ENCODE measurements around the gene DOCK4.

Gene DOCK4

GRCh38 chr7:112086496-112087254 lies 119.5 kb downstream of the DOCK4 start:
- H3K9ac ChIP-seq (ENCODE audit: low read depth, low read length) = no peak overlapping the region
- H3K36me3 ChIP-seq (ENCODE audit: control insufficient read depth, insufficient read depth, low read length) = no peaks in the 10 kb centered on the region
- no peak overlapping the region for H3K4me3 ChIP-seq (ENCODE audit: low read depth, low read length)
- H3K27me3 ChIP-seq (ENCODE audit: control insufficient read depth, insufficient read depth, low read length) = no peaks in the 10 kb centered on the region
- H3K4me1 ChIP-seq (ENCODE audit: control insufficient read depth, insufficient read depth, low read length) = peaks cover 13% of the 10 kb centered on the region
- H3K9me3 ChIP-seq (ENCODE audit: control insufficient read depth, insufficient read depth, low read length) = no peaks in the 10 kb centered on the region
- no peak overlapping the region for H3K27ac ChIP-seq (ENCODE audit: low read depth, low read length)

DNA sequence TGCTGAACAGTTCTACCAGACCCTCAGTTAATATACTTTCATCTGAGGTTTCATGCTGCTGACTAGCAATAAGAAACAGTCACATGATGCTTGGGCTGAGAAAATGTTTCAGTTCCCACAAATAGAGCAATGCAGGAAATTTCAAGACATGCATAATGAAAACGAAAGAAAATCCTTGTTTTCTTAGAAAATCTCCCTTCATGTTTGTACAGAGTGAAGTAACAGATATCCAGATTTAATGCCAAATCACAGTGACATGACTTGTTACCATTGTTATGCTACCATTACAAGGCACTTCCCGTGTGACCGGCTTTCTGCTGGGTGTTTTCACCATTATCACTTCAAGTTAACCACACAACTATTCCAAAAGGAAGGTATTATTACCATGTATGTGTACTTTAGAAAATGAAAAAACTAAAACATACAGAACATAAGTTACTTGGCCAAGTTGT lies 121.7 kb downstream of the DOCK4 start:
- Histone ChIP-seq H3K4me3 (ENCODE audit: low read depth, low read length) (no peak overlapping the region), H3K36me3 (ENCODE audit: control insufficient read depth, insufficient read depth, low read length) (no peaks in the 10 kb centered on the region), H3K27ac (ENCODE audit: low read depth, low read length) (no peak overlapping the region), H3K9ac (ENCODE audit: low read depth, low read length) (no peak overlapping the region), H3K27me3 (ENCODE audit: control insufficient read depth, insufficient read depth, low read length) (no peaks in the 10 kb centered on the region), H3K9me3 (ENCODE audit: control insufficient read depth, insufficient read depth, low read length) (no peaks in the 10 kb centered on the region), H3K4me1 (ENCODE audit: control insufficient read depth, insufficient read depth, low read length) (peaks cover 23% of the 10 kb centered on the region)

GRCh38 chr7:112083776-112084355 lies 122.3 kb downstream of the DOCK4 start:
- H3K4me1 ChIP-seq (ENCODE audit: control insufficient read depth, insufficient read depth, low read length) = peaks cover 23% of the 10 kb centered on the region
- H3K27me3 ChIP-seq (ENCODE audit: control insufficient read depth, insufficient read depth, low read length) = no peaks in the 10 kb centered on the region
- no peak overlapping the region for H3K9ac ChIP-seq (ENCODE audit: low read depth, low read length)
- H3K27ac ChIP-seq (ENCODE audit: low read depth, low read length) = no peak overlapping the region
- H3K9me3 ChIP-seq (ENCODE audit: control insufficient read depth, insufficient read depth, low read length) = no peaks in the 10 kb centered on the region
- H3K4me3 ChIP-seq (ENCODE audit: low read depth, low read length) = no peak overlapping the region
- no peaks in the 10 kb centered on the region for H3K36me3 ChIP-seq (ENCODE audit: control insufficient read depth, insufficient read depth, low read length)

DNA sequence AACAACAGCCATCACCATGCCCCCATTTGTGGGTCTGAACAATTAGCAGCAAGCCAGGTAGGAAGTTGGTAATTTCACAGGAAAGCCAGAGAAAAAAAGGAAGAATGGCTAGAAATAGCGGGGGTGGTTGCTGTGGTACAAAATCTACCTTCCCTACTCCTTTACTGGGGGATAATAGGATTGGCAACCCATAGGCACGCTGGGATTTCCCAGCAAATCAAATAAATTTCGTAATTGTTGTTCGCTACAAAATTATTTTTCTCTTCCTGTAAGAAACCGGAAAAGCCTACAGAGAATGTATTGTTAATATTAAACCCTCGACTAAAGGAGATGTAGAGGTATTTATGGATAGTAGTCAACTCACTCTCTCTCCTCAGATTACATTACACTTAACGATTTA lies 123.9 kb downstream of the DOCK4 start:
- H3K36me3 ChIP-seq (ENCODE audit: control insufficient read depth, insufficient read depth, low read length) = no peaks in the 10 kb centered on the region
- H3K4me1 ChIP-seq (ENCODE audit: control insufficient read depth, insufficient read depth, low read length) = peaks cover 27% of the 10 kb centered on the region
- no peak overlapping the region for H3K9ac ChIP-seq (ENCODE audit: low read depth, low read length)
- no peaks in the 10 kb centered on the region for H3K9me3 ChIP-seq (ENCODE audit: control insufficient read depth, insufficient read depth, low read length)
- H3K4me3 ChIP-seq (ENCODE audit: low read depth, low read length) = no peak overlapping the region
- no peak overlapping the region for H3K27ac ChIP-seq (ENCODE audit: low read depth, low read length)
- no peaks in the 10 kb centered on the region for H3K27me3 ChIP-seq (ENCODE audit: control insufficient read depth, insufficient read depth, low read length)

GRCh38 chr7:112081778-112082177 lies 124.4 kb downstream of the DOCK4 start:
- Histone ChIP-seq H3K36me3 (ENCODE audit: control insufficient read depth, insufficient read depth, low read length) (no peaks in the 10 kb centered on the region), H3K4me3 (ENCODE audit: low read depth, low read length) (no peak overlapping the region), H3K27ac (ENCODE audit: low read depth, low read length) (no peak overlapping the region)

DNA sequence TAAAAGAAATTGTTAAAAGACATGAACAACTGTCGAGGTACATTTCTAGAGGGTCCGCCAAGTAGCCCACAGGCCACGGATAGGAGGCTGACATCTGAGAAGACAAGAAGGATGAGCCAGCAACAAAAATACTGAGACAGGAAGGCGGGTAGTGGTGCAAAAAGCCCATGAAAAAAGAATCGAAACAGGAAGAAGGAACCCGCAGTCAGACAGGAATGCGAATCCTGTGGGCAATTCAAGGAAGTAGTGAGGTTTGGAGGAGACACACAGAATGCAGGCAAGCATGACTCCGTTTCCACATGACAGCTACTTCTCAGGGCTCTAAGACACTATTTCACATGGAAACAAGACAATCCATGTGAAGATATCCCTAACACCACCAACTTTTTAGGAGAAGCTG lies 125.2 kb downstream of the DOCK4 start:
- H3K4me1 ChIP-seq (ENCODE audit: control insufficient read depth, insufficient read depth, low read length) = peaks cover 27% of the 10 kb centered on the region
- H3K4me3 ChIP-seq (ENCODE audit: low read depth, low read length) = no peak overlapping the region
- H3K9ac ChIP-seq (ENCODE audit: low read depth, low read length) = no peak overlapping the region
- no peaks in the 10 kb centered on the region for H3K27me3 ChIP-seq (ENCODE audit: control insufficient read depth, insufficient read depth, low read length)
- H3K27ac ChIP-seq (ENCODE audit: low read depth, low read length) = peak overlapping the region; percentile 7
- H3K36me3 ChIP-seq (ENCODE audit: control insufficient read depth, insufficient read depth, low read length) = no peaks in the 10 kb centered on the region
- H3K9me3 ChIP-seq (ENCODE audit: control insufficient read depth, insufficient read depth, low read length) = no peaks in the 10 kb centered on the region

More at GRCh38 chr7:112081778-112082177, 124.4 kb downstream of the DOCK4 start:
- no peak overlapping the region for H3K9ac ChIP-seq (ENCODE audit: low read depth, low read length)
- H3K4me1 ChIP-seq (ENCODE audit: control insufficient read depth, insufficient read depth, low read length) = peaks cover 27% of the 10 kb centered on the region
- H3K27me3 ChIP-seq (ENCODE audit: control insufficient read depth, insufficient read depth, low read length) = no peaks in the 10 kb centered on the region
- H3K9me3 ChIP-seq (ENCODE audit: control insufficient read depth, insufficient read depth, low read length) = no peaks in the 10 kb centered on the region

DNA sequence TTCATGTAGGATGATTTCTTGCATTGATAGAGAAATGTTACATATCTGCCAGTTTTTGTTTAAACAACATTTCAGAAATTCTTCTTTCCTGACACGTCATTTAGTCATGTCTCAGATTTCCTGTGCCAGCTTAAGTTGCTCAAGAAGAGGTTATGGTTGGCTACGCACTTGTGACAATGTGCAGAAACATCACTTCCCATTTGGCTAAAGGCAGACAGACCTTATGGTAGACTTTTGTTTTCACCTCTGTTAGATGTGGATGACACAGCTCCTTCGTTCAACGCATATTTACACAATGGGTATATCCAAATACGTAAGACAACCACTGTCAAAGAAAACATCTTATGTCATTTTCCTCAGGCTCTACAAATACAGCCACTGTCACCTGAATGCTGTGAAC lies 125.8 kb downstream of the DOCK4 start:
- Histone ChIP-seq H3K4me1 (ENCODE audit: control insufficient read depth, insufficient read depth, low read length) (peaks cover 27% of the 10 kb centered on the region), H3K27me3 (ENCODE audit: control insufficient read depth, insufficient read depth, low read length) (no peaks in the 10 kb centered on the region), H3K9ac (ENCODE audit: low read depth, low read length) (no peak overlapping the region), H3K9me3 (ENCODE audit: control insufficient read depth, insufficient read depth, low read length) (no peaks in the 10 kb centered on the region), H3K36me3 (ENCODE audit: control insufficient read depth, insufficient read depth, low read length) (no peaks in the 10 kb centered on the region), H3K4me3 (ENCODE audit: low read depth, low read length) (no peak overlapping the region), H3K27ac (ENCODE audit: low read depth, low read length) (no peak overlapping the region)

DNA sequence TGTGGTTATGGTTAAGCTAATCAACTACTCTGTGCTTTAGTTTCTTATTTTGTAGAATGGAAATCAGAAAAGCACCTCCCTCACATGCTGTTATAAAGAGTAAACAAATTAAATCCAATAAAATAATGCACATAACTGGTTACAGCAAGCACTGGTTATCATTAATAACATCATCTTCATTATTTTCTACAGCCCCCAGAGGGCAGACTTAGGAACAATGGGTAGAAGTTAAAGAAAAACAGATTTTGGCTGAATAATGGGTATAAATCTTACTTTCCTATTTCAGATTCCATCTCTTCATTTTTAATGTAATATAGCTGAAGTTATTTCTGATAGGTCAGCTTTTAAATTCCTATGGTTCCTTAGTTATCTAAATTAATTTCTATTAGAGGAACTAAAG lies 126.5 kb downstream of the DOCK4 start:
- Histone ChIP-seq H3K27ac (ENCODE audit: low read depth, low read length) (no peak overlapping the region), H3K9ac (ENCODE audit: low read depth, low read length) (no peak overlapping the region), H3K27me3 (ENCODE audit: control insufficient read depth, insufficient read depth, low read length) (no peaks in the 10 kb centered on the region), H3K4me3 (ENCODE audit: low read depth, low read length) (no peak overlapping the region), H3K36me3 (ENCODE audit: control insufficient read depth, insufficient read depth, low read length) (no peaks in the 10 kb centered on the region), H3K4me1 (ENCODE audit: control insufficient read depth, insufficient read depth, low read length) (peaks cover 25% of the 10 kb centered on the region), H3K9me3 (ENCODE audit: control insufficient read depth, insufficient read depth, low read length) (no peaks in the 10 kb centered on the region)

GRCh38 chr7:112079122-112079521 lies 127.1 kb downstream of the DOCK4 start:
- Histone ChIP-seq H3K27ac (ENCODE audit: low read depth, low read length) (no peak overlapping the region), H3K9me3 (ENCODE audit: control insufficient read depth, insufficient read depth, low read length) (no peaks in the 10 kb centered on the region), H3K4me3 (ENCODE audit: low read depth, low read length) (no peak overlapping the region), H3K4me1 (ENCODE audit: control insufficient read depth, insufficient read depth, low read length) (peaks cover 19% of the 10 kb centered on the region), H3K27me3 (ENCODE audit: control insufficient read depth, insufficient read depth, low read length) (no peaks in the 10 kb centered on the region), H3K36me3 (ENCODE audit: control insufficient read depth, insufficient read depth, low read length) (no peaks in the 10 kb centered on the region), H3K9ac (ENCODE audit: low read depth, low read length) (no peak overlapping the region)

- no peak overlapping the region for H3K27ac ChIP-seq (ENCODE audit: low read depth, low read length)
- no peak overlapping the region for H3K9ac ChIP-seq (ENCODE audit: low read depth, low read length)
- H3K4me1 ChIP-seq (ENCODE audit: control insufficient read depth, insufficient read depth, low read length) = peaks cover 13% of the 10 kb centered on the region
- no peaks in the 10 kb centered on the region for H3K27me3 ChIP-seq (ENCODE audit: control insufficient read depth, insufficient read depth, low read length)
- no peaks in the 10 kb centered on the region for H3K36me3 ChIP-seq (ENCODE audit: control insufficient read depth, insufficient read depth, low read length)
- no peak overlapping the region for H3K4me3 ChIP-seq (ENCODE audit: low read depth, low read length)
- no peaks in the 10 kb centered on the region for H3K9me3 ChIP-seq (ENCODE audit: control insufficient read depth, insufficient read depth, low read length)
These were observed 129.9 kb downstream of the DOCK4 start for GRCh38 chr7:112076324-112076723.

GRCh38 chr7:112074464-112074863 lies 131.7 kb downstream of the DOCK4 start:
- Histone ChIP-seq H3K4me3 (ENCODE audit: low read depth, low read length) (no peak overlapping the region), H3K4me1 (ENCODE audit: control insufficient read depth, insufficient read depth, low read length) (0 out of 2 replicates have a peak, but pooled peaks cover 12% of the 10 kb centered on the region), H3K27me3 (ENCODE audit: control insufficient read depth, insufficient read depth, low read length) (no peaks in the 10 kb centered on the region), H3K27ac (ENCODE audit: low read depth, low read length) (no peak overlapping the region), H3K36me3 (ENCODE audit: control insufficient read depth, insufficient read depth, low read length) (no peaks in the 10 kb centered on the region), H3K9ac (ENCODE audit: low read depth, low read length) (no peak overlapping the region), H3K9me3 (ENCODE audit: control insufficient read depth, insufficient read depth, low read length) (no peaks in the 10 kb centered on the region)
